PFSK-1 (cell line): ENCODE results near the gene EPHB6.

Experiments
- FOXP2 ChIP-seq: optimal IDR thresholded peaks from 2 replicates; pipeline ENCODE3; 2011; ENCODE audit warnings: borderline replicate concordance, control low read depth, inconsistent platforms; ENCODE audit not compliant: insufficient read depth; ENCODE audit errors: extremely low read length, extremely low read depth
- POLR2AphosphoS5 ChIP-seq: IDR thresholded peaks from 2 replicates; pipeline ENCODE4 v1.6.1; 2012; ENCODE audit warnings: low read depth, mild to moderate bottlenecking, control low read depth, low read length, moderate library complexity
- SIN3A ChIP-seq: IDR thresholded peaks from 2 replicates; pipeline ENCODE4 v1.6.1; 2012; ENCODE audit warnings: mild to moderate bottlenecking, low read length, moderate library complexity, borderline replicate concordance; ENCODE audit not compliant: insufficient read depth
- TAF1 ChIP-seq: IDR thresholded peaks from 2 replicates; pipeline ENCODE4 v1.6.1; 2012; ENCODE audit warnings: low read length, control low read depth, borderline replicate concordance; ENCODE audit not compliant: insufficient read depth
- TF ChIP-seq, protein P1 (sequence below), 2 experiments: IDR thresholded peaks; 2 replicates each; pipeline versions ENCODE4 v1.6.1 to v1.8.0; 2011 to 2012; ENCODE audit warnings: low read depth in 2 of 2, low read length in 2 of 2, control low read depth in 1 of 2, inconsistent platforms in 1 of 2, mild to moderate bottlenecking in 1 of 2, moderate library complexity in 1 of 2; ENCODE audit not compliant: insufficient read depth in 1 of 2

Gene EPHB6

DNA sequence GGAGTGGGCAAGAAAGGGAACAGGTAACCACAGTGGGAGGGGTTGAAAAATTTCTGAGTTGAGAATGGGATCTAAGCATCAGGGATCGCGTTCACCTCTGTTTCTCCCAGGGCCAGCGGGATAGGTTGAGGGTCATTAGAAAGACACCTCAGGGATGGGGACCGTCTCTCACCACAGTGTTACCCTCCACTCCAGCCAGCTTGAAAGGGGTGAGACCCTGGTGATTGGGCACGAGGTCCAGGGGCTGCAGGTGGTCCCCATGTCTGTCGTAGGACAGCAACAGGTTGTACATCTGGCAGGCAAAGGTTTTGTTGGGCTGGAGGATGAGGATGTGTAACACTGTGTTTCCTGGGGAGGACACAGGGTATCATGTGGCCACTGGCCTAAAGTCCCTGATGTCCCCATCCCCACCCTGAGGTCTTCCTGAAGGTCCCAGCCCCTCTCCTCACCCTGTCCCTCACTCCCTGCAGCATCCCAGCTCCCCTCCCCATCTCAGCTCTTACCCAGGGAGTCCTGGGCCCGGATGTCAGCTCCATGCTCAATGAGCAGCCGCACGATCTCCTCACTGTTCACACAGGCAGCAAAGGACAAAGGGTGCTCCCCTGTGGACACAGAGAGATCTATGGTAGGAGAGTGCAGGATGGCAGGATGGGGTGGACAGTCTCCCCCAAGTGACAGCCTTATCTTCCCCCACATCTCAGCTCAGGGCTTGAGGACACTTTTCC, 21.5 kb downstream of the EPHB6 start:
- TF ChIP-seq, protein P1, sequence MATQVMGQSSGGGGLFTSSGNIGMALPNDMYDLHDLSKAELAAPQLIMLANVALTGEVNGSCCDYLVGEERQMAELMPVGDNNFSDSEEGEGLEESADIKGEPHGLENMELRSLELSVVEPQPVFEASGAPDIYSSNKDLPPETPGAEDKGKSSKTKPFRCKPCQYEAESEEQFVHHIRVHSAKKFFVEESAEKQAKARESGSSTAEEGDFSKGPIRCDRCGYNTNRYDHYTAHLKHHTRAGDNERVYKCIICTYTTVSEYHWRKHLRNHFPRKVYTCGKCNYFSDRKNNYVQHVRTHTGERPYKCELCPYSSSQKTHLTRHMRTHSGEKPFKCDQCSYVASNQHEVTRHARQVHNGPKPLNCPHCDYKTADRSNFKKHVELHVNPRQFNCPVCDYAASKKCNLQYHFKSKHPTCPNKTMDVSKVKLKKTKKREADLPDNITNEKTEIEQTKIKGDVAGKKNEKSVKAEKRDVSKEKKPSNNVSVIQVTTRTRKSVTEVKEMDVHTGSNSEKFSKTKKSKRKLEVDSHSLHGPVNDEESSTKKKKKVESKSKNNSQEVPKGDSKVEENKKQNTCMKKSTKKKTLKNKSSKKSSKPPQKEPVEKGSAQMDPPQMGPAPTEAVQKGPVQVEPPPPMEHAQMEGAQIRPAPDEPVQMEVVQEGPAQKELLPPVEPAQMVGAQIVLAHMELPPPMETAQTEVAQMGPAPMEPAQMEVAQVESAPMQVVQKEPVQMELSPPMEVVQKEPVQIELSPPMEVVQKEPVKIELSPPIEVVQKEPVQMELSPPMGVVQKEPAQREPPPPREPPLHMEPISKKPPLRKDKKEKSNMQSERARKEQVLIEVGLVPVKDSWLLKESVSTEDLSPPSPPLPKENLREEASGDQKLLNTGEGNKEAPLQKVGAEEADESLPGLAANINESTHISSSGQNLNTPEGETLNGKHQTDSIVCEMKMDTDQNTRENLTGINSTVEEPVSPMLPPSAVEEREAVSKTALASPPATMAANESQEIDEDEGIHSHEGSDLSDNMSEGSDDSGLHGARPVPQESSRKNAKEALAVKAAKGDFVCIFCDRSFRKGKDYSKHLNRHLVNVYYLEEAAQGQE (IDR thresholded peaks at IDR 0.05; ENCODE audit: insufficient read depth in 1 of 2, low read depth in 2 of 2, low read length in 2 of 2): no peak
- TF ChIP-seq FOXP2 (no peak), POLR2AphosphoS5 (no peak), TAF1 (no peak), SIN3A (no peak)

DNA sequence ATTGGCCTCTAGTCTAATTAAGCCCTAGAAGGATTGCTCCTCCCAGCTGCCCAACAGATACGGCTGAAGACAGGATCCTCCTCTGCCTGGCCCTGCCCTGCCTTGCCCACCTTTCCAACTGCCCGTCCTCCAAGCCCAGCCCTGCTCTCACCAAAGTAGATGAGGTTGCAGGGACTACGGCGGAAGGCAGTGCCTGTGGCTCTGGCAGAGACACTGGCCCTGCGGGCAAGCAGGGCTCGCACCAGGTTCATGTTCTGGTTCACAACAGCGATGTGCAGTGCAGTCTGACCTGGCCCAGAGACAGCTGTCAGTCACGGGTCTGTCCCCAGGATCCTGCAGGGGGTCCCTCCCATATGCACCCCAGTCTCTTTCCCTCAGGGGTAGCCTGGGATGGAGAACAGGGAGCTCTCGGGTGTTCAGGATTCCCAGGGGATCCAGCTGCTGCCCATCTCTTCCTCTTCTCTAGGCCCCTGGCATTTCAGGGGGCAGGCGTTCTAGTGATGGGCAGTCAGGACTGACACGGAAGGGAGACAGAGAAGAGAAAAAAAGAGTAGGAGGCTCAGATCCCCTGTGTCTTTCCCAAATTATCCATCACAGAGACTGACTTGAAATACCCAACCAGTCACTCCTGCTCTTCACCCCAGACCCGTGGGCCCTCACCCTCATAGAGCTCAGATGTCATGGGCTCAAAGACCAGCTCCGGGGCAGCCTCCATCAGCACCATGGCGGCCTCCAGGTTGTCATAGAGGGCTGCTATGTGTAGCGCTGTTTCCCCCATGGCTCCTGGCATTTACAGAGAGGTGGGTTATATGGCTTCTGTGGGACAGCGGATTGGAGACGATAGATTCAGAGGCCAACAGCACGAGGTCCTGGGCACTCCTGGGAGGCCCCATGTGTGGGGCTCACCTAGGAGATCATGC, 22.4 kb downstream of the EPHB6 start:
- TF ChIP-seq, protein P1 (IDR thresholded peaks at IDR 0.05; ENCODE audit: insufficient read depth in 1 of 2, low read depth in 2 of 2, low read length in 2 of 2): no peak
- TF ChIP-seq SIN3A (no peak), POLR2AphosphoS5 (no peak), TAF1 (no peak), FOXP2 (no peak)

DNA sequence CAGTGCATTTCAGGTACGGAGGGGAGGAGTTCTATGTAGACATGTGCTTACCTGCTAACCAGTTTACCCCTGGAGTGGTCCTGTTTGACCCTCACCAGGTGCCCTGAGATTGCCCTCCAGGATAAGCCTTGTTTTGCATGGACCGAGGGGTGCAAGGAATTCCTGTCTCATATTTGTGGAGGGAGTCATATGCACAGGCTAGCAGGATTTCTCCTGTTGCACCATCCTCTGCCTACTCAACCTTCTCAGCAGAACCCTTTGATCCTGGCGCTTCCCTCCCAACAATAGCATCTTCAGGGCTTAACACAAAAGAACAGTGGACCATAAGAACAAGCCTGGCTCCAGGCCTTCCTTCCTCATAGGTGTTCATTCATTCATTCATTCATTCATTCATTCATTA, 23.4 kb downstream of the EPHB6 start:
- TF ChIP-seq TAF1 (no peak), FOXP2 (no peak), SIN3A (no peak), POLR2AphosphoS5 (no peak)
- TF ChIP-seq, protein P1 (IDR thresholded peaks at IDR 0.05; ENCODE audit: insufficient read depth in 1 of 2, low read depth in 2 of 2, low read length in 2 of 2): no peak

DNA sequence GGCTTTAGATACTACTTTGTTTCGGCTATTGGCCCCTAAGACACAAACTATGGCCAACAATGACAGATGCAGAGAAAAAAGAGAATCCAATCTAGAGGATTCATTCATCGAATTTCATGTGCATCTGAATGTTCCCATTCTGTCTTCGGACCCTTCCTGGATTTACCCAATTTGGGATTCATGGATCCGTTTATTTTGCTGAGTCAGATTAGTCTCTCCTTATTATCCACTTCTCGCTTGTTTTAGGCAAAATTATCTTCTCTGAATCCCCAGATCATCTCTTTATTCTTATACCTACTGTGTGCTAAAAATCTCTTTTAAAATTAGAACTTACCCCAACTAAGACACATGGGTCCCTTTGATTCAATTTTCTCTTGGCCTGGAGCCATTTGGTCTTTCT, 24.2 kb downstream of the EPHB6 start:
- TF ChIP-seq TAF1 (no peak), SIN3A (no peak), POLR2AphosphoS5 (no peak), FOXP2 (no peak)
- TF ChIP-seq, protein P1 (IDR thresholded peaks at IDR 0.05; ENCODE audit: insufficient read depth in 1 of 2, low read depth in 2 of 2, low read length in 2 of 2): no peak
